DND-41 (cell line): ENCODE data around the gene ACE.

ENCODE experiments used
- ATAC-seq: fragments of 200-7000 bp; cut with Tn5 transposase; 3 replicates; pipeline ENCODE4 v1.9.1; 2021; ENCODE audit warnings: low read depth; ENCODE audit not compliant: insufficient read depth
- DNase-seq: peaks from one replicate; pipeline ENCODE4 v3.0.0-alpha.2; 2020
- H2AFZ ChIP-seq: 2 replicates; pipeline ENCODE4 v1.6.0; 2012; ENCODE audit warnings: low read depth, low read length
- H3K27ac ChIP-seq: 2 replicates; pipeline ENCODE4 v1.5.1; 2012; ENCODE audit warnings: low read length, inconsistent platforms
- H3K27me3 ChIP-seq: fragments of 200-600 bp; sonication (generic); 2 replicates; pipeline ENCODE4 v1.6.0; 2012; ENCODE audit warnings: low read length, mild to moderate bottlenecking, inconsistent platforms; ENCODE audit not compliant: insufficient read depth, poor library complexity
- H3K36me3 ChIP-seq: 2 replicates; pipeline ENCODE4 v1.5.1; 2012; ENCODE audit warnings: low read length, inconsistent platforms; ENCODE audit not compliant: insufficient read depth
- H3K4me1 ChIP-seq: 2 replicates; pipeline ENCODE4 v1.5.1; 2012; ENCODE audit warnings: mild to moderate bottlenecking, low read length; ENCODE audit not compliant: insufficient read depth
- H3K4me2 ChIP-seq: 2 replicates; pipeline ENCODE4 v1.6.0; 2012; ENCODE audit warnings: mild to moderate bottlenecking, moderate library complexity, low read length, inconsistent platforms; ENCODE audit not compliant: insufficient read depth
- H3K4me3 ChIP-seq, 2 experiments: fragments of 200-600 bp in 1 of 2; shearing (Covaris generic) in 1 of 2; 2 replicates each; pipeline ENCODE4 v1.5.1; 2012 to 2016; ENCODE audit warnings: inconsistent platforms in 2 of 2, low read length in 2 of 2, mild to moderate bottlenecking in 2 of 2, low read depth in 1 of 2, moderate library complexity in 1 of 2
- H3K79me2 ChIP-seq: 2 replicates; pipeline ENCODE4 v1.6.0; 2012; ENCODE audit warnings: low read length, inconsistent platforms; ENCODE audit not compliant: insufficient read depth
- H3K9ac ChIP-seq: 2 replicates; pipeline ENCODE4 v1.6.0; 2012; ENCODE audit warnings: low read depth, mild to moderate bottlenecking, inconsistent platforms, low read length, moderate library complexity
- H3K9me3 ChIP-seq: 2 replicates; pipeline ENCODE4 v1.5.1; 2012; ENCODE audit warnings: low read length, moderate library complexity, mild to moderate bottlenecking, inconsistent platforms; ENCODE audit not compliant: insufficient read depth, severe bottlenecking
- H4K20me1 ChIP-seq: 2 replicates; pipeline ENCODE4 v1.6.0; 2012; ENCODE audit warnings: low read length; ENCODE audit not compliant: insufficient read depth
- EZH2 ChIP-seq: IDR thresholded peaks from 3 replicates; pipeline ENCODE4 v1.6.1; 2012; ENCODE audit warnings: borderline replicate concordance, low read depth, mild to moderate bottlenecking, moderate library complexity, low read length, inconsistent platforms; ENCODE audit not compliant: severe bottlenecking
- TF ChIP-seq, protein P1 (sequence below): IDR thresholded peaks from 2 replicates; pipeline ENCODE4 v1.5.1; 2012; ENCODE audit warnings: borderline replicate concordance, low read length, moderate library complexity, mild to moderate bottlenecking; ENCODE audit not compliant: poor library complexity, severe bottlenecking; ENCODE audit errors: extremely low read depth

The ACE gene

DNA sequence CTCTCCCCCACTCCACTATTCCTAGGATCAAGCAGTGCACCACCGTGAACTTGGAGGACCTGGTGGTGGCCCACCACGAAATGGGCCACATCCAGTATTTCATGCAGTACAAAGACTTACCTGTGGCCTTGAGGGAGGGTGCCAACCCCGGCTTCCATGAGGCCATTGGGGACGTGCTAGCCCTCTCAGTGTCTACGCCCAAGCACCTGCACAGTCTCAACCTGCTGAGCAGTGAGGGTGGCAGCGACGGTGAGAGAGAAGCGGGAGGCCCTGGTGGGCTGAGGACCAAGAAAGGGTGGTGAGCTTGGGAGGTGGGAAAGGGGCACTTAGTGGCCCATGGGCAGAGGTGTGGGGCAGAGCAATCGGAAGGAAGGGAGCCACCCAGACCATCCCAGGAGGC lies 16.6 kb downstream of the ACE start:
- DNase-seq (no peak), ATAC-seq (no peak)
- Histone ChIP-seq H4K20me1 (no peaks in the 10 kb centered on the region), H3K9me3 (no peaks in the 10 kb centered on the region), H3K4me3 (no peak overlapping the region), H3K36me3 (no peaks in the 10 kb centered on the region), H3K4me1 (no peaks in the 10 kb centered on the region), H2AFZ (no peak overlapping the region), H3K27me3 (peaks cover 14% of the 10 kb centered on the region), H3K4me2 (no peak overlapping the region), H3K27ac (no peak overlapping the region), H3K9ac (no peak overlapping the region), H3K79me2 (no peaks in the 10 kb centered on the region)
- TF ChIP-seq, protein P1, sequence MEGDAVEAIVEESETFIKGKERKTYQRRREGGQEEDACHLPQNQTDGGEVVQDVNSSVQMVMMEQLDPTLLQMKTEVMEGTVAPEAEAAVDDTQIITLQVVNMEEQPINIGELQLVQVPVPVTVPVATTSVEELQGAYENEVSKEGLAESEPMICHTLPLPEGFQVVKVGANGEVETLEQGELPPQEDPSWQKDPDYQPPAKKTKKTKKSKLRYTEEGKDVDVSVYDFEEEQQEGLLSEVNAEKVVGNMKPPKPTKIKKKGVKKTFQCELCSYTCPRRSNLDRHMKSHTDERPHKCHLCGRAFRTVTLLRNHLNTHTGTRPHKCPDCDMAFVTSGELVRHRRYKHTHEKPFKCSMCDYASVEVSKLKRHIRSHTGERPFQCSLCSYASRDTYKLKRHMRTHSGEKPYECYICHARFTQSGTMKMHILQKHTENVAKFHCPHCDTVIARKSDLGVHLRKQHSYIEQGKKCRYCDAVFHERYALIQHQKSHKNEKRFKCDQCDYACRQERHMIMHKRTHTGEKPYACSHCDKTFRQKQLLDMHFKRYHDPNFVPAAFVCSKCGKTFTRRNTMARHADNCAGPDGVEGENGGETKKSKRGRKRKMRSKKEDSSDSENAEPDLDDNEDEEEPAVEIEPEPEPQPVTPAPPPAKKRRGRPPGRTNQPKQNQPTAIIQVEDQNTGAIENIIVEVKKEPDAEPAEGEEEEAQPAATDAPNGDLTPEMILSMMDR: no peak
- TF ChIP-seq EZH2: no peak

DNA sequence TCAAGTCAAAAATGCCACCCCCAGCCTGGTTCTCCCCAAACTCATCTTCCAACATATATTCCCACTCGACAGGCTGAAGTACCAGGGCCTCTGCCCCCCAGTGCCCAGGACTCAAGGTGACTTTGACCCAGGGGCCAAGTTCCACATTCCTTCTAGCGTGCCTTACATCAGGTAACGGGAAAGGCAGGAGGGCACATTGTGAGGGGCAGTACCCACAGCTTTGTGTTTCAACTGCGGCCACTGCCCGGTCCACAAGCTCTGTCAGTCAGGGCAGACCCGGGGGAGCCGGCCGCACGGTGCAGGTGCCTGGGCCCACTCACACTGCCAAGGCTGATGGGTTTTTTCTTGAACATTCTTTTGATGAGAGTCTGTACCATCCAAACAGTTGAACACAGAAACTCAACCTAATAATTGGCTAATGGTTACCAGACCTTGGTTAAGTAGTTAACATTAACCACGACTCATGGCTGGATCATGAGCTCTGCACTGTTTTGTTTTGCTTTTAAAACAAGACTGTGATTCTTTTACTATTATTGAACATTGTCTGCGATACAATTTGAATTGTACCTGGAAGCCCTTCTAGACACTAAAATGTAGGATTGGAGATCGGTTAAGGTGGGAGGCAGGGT lies 17.6 kb downstream of the ACE start:
- no peaks in the 10 kb centered on the region for H3K79me2 ChIP-seq
- no peaks in the 10 kb centered on the region for H3K36me3 ChIP-seq
- H3K9ac ChIP-seq: no peak overlapping the region
- DNase-seq (no peak), ATAC-seq (no peak)
- no peaks in the 10 kb centered on the region for H4K20me1 ChIP-seq
- no peak for TF ChIP-seq EZH2
- TF ChIP-seq, protein P1: no peak
- no peaks in the 10 kb centered on the region for H3K4me1 ChIP-seq
- peaks cover 14% of the 10 kb centered on the region for H3K27me3 ChIP-seq
- H3K4me2 ChIP-seq: no peak overlapping the region
- H3K4me3 ChIP-seq: no peak overlapping the region
- no peak overlapping the region for H3K27ac ChIP-seq
- no peak overlapping the region for H2AFZ ChIP-seq
- no peaks in the 10 kb centered on the region for H3K9me3 ChIP-seq

DNA sequence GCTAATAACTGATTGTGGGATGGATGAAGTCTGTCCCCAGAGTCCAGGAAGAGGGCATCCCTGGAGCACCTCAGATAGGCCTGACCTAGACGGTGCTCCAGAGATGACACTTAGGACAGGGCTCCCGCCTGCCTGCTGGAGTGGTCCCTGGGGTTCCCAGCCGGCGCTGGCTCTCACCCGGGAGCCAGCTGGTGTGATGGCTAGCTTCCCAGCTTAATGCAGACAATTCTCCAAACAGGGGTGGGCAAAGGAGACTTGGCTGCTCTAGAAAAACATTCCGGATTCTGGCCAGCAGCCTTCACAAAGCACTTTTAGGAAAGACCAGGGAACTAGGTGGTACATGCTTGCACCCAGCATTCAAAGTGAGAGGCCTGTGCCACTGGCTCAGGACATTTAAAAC lies 18.6 kb downstream of the ACE start:
- TF ChIP-seq EZH2: no peak
- TF ChIP-seq, protein P1: no peak
- H3K79me2 ChIP-seq: no peaks in the 10 kb centered on the region
- H3K9ac ChIP-seq: no peak overlapping the region
- no peaks in the 10 kb centered on the region for H4K20me1 ChIP-seq
- no peak for ATAC-seq
- no peak overlapping the region for H3K27ac ChIP-seq
- H2AFZ ChIP-seq: no peak overlapping the region
- peaks cover 11% of the 10 kb centered on the region for H3K27me3 ChIP-seq
- no peak for DNase-seq
- H3K4me2 ChIP-seq: no peak overlapping the region
- H3K9me3 ChIP-seq: no peaks in the 10 kb centered on the region
- H3K4me3 ChIP-seq: no peak overlapping the region
- H3K4me1 ChIP-seq: no peaks in the 10 kb centered on the region
- H3K36me3 ChIP-seq: no peaks in the 10 kb centered on the region
